ENCODE results near the gene NACAD.
"Not testable (repeated sequence)": the region's sequence is repeated elsewhere in the genome, so short reads cannot be mapped to it uniquely, and the experiment has no call there.

The NACAD gene

DNA sequence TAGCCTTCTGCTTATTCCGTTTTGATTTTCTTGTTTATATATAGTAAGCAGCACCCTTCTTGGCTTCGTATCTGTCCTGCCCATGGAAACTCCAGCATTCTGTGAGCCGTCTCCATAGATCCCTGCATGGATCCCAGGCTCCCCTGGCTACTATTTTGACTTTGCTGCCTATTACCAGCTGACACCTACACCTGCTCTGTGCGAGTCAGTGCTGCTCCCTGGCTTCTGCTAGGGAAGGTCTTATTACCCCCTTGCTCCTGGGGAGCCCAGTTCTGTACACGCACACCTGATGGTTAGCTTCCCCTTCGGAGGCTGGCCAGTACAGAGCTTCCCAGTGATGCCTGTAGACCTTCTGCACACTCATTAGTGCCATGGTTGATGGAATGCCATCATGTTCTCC is 35.4 kb downstream of the NACAD start:
- no peak for DNase-seq

DNA sequence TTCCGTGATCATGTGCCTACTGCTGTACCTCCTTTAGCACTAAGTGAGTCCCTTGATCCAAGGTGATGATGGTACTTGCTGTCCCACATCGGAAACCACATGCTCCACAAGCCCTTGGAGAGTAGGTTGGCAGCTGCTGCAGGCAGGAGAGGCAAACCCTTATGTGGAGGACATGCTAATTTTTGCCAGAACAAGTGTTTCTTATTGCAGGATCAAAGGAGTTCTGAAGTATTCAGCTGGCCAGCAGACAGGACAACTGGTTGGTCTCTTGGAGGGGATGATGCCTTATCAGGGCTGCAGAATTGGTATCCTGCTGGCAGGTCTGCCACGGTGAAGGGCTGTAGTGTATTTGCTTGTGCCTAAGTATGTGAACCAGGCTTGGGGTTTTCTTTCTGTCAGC is 36.8 kb downstream of the NACAD start:
- DNase-seq = no peak

DNA sequence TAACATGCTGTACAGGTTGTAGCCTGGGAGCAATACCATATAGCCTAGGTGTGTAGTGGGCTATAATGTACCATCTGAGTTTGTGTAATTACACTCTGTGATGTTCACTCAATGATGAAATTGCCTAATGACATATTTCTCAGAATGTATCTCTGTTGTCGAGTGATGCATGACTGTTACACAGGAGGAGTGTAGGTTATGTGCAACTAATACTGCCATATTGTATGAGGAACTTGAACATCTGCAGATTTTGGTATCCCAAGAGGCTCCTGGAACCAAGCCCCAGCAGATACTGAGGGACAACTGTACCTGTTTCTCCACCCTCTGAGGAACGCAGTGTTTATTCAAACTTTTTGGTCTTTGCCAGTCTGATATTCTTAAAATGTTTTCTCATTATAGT is 38.6 kb downstream of the NACAD start:
- no peak for DNase-seq

DNA sequence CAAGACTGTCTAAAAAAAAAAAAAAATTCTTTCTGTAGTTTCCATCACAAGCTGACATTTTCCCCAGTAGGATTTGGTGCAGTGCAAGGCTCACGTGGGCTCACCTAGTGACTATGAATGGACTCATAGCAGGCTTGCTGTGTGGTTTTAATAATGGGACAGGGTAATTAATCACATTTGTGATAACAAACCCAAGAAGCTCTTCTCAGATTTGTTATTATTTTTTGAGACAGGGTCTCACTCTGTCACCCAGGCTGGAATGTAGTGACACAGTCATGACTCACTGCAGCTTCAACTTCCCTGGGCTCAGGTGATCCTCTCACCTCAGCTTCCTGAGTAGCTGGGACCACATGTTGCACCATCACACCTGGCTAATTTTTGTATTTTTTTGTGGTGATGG is 40.0 kb downstream of the NACAD start:
- no peak for DNase-seq

DNA sequence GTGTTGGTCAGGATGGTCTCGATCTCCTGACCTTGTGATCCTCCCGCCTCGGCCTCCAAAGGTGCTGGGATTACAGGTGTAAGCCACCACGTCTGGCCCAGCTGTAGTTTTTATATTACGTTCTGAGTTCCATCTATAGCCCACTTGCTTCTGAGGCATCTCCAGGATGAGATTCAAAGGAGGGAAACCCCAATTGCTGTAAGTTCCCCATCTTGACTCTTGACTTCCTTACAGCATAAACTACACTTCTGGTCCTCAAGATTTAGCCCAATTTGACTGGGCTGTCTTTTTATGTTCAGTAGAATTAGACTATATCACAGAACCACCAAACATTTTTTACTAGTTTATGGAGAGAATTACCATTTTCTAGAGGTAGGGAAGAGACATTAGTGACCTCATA is 44.4 kb downstream of the NACAD start:
- no peak for DNase-seq

DNA sequence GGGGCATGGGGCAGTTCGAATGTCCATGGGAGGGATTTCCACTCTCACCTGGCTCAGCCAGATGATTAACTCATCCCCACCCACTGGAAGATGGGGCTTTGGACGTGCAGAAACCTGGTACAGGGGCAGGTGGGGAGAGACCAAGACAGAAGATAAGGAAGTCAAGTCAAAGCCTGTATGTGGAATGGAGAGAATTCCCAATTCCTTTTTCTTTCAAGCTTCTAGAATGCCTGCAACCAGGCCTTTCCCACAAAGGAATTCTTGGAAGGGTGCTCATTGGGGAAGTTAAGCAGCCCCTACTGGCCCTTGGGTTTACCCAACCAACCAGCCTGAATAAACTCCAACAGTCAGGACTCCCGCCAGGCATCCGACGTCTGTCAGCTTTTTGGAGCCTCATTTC is 49.7 kb downstream of the NACAD start:
- DNase-seq = no peak

DNA sequence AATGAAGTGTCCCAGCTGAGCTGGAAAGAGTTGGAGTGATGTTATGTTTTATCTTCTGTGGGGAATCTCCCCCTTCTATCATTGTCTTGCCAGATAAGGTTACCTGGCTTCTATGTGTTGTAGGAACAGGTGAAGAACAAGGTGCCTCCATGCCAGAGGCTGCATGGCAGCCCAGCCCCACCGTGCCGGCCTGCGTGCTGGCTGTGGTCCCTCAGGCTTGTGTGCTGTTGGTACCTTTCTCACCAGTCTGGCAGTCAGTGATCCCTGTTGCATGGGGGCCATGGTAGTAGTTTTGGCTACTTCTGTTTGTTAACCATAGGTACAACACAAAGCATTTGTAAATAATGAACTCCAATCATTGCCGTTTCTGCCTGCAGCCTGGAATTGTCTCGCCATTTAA is 50.9 kb downstream of the NACAD start:
- DNase-seq = no peak

DNA sequence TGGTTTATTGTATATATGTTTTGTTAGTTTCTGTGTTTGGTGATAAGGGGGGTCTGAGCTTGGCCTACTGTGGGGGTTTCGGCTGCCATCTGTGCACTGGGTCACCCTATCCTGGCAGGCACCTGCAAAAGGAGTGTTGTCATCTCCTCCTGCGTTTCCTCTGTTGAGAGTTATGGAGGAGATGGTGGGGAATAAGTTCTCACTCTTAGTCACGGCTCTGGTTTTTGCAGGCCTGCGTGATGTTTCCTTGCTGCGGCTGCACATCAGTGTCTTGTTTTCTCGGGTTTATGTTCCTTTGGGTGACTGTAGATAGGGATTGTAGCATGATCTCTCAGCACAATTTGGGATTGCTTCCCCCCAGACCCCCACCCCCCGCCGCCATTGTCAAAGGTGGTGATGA is 52.0 kb downstream of the NACAD start:
- DNase-seq = no peak

DNA sequence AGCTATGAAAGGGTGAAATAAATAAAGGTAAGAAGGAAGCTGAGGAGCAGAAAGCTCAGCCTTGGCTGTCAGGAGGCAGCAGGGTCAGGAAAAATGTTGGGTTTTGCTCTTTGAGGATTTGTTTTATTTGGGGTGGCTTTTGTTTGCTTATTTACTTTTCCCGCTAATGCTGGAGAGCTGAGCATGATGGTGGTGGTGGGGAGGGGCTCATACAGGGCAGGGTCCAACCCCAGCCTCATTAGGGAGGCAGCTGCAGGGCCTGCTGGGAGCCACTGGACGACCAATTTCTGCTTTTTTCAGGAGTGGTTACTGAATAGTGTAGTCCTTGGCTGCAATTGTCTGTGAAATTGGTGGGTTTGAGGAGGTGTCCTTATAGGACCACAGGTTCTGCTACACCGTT is 52.5 kb downstream of the NACAD start:
- no peak for DNase-seq

DNA sequence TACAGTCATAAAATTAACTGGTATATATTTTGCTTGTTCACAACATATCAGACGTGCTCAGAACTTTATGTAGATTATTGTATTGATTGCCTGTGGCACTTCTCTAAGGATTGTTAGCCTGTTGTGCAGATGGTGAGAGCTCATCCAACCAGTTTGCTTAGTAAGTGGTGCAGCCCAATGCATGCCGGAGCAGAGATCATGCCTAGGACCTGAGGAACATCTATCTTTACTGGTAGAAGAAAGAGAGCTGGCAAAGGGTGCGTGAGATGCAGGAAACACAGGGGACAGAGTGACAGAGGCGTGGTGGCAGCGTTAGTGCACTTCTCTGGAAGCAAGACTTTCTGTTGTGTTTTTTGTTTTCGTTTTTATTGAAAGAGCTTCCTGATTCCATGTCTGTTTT is 52.9 kb downstream of the NACAD start:
- no peak for DNase-seq

DNA sequence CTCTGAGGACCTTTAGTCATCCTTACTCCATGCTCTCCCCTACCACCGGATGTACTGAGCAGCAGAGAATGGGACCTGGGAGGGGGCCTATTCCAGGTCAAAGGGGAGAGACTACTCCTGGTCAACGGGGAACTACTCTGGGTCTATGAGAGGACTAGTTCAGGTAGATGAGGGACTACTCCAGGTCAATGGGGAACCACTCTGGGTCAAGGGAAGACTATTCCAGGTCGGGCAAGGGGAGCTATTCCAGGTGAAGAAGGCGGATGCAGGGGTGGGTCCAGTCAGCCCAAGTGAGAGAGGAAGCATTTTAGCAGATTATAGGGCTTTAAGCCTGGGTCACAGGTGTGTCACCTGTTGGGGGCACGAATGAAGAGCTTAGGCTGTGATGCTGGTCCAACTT is 53.4 kb downstream of the NACAD start:
- no peak for DNase-seq

DNA sequence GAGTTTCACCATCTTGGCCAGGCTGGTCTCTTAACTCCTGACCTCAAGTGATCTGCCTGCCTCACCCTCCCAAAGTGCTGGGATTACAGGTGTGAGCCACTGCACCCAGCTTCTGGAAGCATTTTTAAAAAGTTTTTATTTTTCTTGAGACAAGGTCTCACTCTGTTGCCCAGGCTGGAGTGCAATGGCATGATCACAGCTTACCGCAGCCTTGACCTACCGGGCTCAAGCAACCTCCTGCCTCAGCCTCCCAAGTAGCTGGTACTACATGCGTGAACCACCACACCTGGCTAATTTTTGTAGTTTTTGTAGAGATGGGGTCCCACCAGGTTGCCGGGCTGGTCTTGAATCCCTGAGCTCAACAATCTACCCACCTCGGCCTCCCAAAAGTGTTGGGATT is 54.1 kb downstream of the NACAD start:
- not testable (repeated sequence) for DNase-seq

DNA sequence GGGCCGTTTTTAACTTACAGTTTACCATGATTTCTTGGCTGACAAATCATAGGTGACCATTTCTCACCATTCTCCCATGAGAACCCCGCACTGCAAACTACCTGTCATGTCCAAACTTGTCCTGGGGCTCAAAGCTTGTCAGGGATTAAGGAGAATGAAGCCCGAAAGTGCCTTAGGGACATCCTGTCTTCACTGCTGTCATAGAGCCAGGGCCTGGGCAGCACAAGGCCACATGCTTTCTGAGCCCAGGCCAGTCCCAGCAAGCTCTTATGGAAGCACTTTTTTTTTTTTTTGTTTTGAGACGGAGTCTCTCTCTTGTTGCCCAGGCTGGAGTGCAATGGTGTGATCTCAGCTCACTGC is 54.9 kb downstream of the NACAD start:
- no peak for DNase-seq

DNA sequence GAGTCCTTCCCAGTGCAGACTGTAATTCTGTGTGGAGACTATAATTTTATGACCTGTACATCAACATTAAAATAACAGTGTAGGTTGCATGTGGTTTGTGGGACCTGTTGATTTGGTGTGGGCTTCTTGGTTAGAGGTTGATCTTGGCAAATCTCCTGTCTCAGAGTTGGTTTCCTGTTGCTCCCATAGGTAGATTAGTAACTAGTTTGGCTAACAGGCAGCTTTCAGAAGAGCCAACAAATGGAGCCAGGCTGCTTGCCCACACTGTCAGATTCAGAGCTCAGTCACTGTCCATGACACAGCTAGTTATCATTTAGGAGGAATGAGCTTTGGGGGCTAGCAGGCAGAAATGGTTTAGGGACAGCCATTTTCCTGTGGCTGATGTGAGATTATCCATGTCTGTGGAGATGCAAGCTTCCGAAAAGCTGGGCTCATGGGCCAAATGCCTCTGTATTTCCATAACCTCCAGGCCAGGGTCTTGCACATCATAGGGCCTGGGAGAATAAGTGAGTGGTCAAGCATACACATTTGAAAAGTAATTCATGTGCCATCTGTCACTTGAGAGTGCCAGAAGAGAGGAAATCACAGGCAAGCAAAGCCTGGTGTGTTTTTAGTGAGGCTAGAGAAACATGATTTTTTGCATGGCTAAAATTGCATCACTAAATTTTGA is 55.4 kb downstream of the NACAD start:
- no peak for DNase-seq

DNA sequence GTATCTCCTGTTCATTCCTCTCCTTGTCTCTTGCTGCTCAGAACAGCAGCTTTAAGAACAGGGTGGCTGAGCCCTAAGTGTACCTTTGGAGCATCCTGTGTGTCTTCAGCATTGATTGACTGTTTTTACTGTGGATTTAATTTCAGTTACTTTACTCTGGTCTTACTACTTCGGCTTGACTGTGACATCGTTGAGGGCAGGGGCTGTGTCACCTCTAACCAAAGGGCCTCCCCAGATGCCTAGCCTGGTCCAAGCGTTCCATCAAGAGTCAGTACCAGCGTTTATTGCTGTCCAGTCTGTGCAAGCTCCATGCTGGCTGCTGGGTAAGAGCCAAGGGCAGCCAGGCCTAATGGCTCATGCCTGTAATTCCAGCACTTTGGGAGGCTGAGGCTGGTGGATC is 56.3 kb downstream of the NACAD start:
- DNase-seq = no peak

DNA sequence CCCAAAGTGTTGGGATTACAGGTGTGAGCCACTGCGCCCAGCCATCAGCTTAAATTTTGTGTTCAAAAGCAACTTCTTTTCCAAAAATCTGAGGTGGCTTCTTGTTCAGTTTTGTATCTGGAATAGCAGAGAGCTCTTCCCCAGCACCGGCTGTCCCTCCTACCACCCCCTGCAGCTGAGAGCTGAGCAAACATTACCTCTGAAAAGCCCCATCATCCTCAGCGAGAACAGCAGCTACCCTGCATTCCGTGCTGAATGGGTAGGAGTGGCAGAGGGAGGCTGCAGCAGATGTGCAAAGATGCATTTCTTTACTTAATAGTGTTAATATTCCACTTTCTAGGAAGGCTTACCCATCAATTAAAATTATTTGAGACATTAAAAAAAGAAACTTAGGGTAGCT is 56.9 kb downstream of the NACAD start:
- no peak for DNase-seq
